HCT116 (cell line): ENCODE data around the gene ZDHHC14. TPM values are rescaled to one million over a fixed set of nuclear protein-coding genes. Genes with fewer than 3 reads are reported as not detected.

Source experiments
- ATAC-seq: fragments of 200-7000 bp; cut with Tn5 transposase; 2 replicates; pipeline ENCODE4 v1.9.1; 2020; ENCODE audit warnings: mild to moderate bottlenecking, moderate library complexity
- BruUV-seq: library from RNA; stranded (reverse); fragments of 400-500 nt; replicated peaks from 2 replicates; lab custom pipeline; 2021; lab: Mats Ljungman, UMichigan
- CTCF ChIA-PET: fragments of 300-600 bp; sonication (Branson Sonifier 250); formaldehyde crosslinking; loops from one replicate; lab custom pipeline; 2021; ENCODE audit warnings: antibody characterized with exemption; lab: Charles Lee
- POLR2A ChIA-PET: fragments of 300-600, 350-600 bp; sonication (Branson Sonifier 250); formaldehyde crosslinking; loops from one replicate; lab custom pipeline; 2021; ENCODE audit warnings: antibody characterized with exemption; lab: Charles Lee
- RAD21 ChIA-PET, 2 experiments: fragments of 300-600 bp; sonication (Branson Sonifier 250); formaldehyde crosslinking; loops; one replicate each; lab custom pipeline; 2023; ENCODE audit warnings: low total read pairs in 2 of 2; ENCODE audit not compliant: uncharacterized antibody in 2 of 2, unreplicated experiment in 2 of 2, low non-redundant PET in 1 of 2; lab: Charles Lee
- DNase-seq: peaks from one replicate; pipeline ENCODE4 v3.0.0-alpha.2; 2010; ENCODE audit warnings: low read depth, low spot score
- H2AFZ ChIP-seq: fragments of 200-600 bp; shearing (Covaris generic), sonication (generic); 2 replicates; pipeline ENCODE4 v1.6.1; 2017; ENCODE audit warnings: low read depth, mixed run types, mixed read lengths, antibody characterized with exemption, low read length; ENCODE audit not compliant: poor library complexity, severe bottlenecking
- H3K27ac ChIP-seq: 2 replicates; pipeline ENCODE4 v1.5.1; 2012; ENCODE audit warnings: low read depth, low read length
- H3K27me3 ChIP-seq: fragments of 200-600 bp; sonication (generic); 2 replicates; pipeline ENCODE4 v1.6.1; 2016; ENCODE audit warnings: mixed run types, low read length, mixed read lengths; ENCODE audit not compliant: insufficient read depth
- H3K36me3 ChIP-seq, 2 experiments: fragments of 200-500 bp in 1 of 2; fragments of 200-600 bp in 1 of 2; sonication (Bioruptor generic) in 1 of 2; sonication (generic) in 1 of 2; 2 replicates each; pipeline versions ENCODE4 v1.5.1 to v1.6.1; 2014 to 2016; ENCODE audit warnings: low read length in 2 of 2, inconsistent platforms in 1 of 2, mixed read lengths in 1 of 2, mixed run types in 1 of 2; ENCODE audit not compliant: insufficient read depth in 2 of 2, control insufficient read depth in 1 of 2
- H3K4me1 ChIP-seq, 2 experiments: fragments of 200-600 bp in 1 of 2; sonication (generic) in 1 of 2; 2 replicates each; pipeline versions ENCODE4 v1.5.1 to v1.6.1; 2012 to 2017; ENCODE audit warnings: low read length in 2 of 2, inconsistent platforms in 1 of 2, mild to moderate bottlenecking in 1 of 2, mixed read lengths in 1 of 2, mixed run types in 1 of 2, moderate library complexity in 1 of 2; ENCODE audit not compliant: insufficient read depth in 2 of 2, control insufficient read depth in 1 of 2
- H3K4me2 ChIP-seq: fragments of 200-600 bp; sonication (generic); 2 replicates; pipeline ENCODE4 v1.6.1; 2017; ENCODE audit warnings: mixed run types, low read length, mixed read lengths
- H3K4me3 ChIP-seq, 2 experiments: fragments of 200-600 bp in 1 of 2; sonication (generic) in 1 of 2; replicated peaks in 1 of 2; 2 replicates each; pipeline ENCODE4 v1.5.1; 2011 to 2016; ENCODE audit warnings: low read length in 2 of 2, control low read depth in 1 of 2, low read depth in 1 of 2, mild to moderate bottlenecking in 1 of 2, mixed read lengths in 1 of 2, mixed run types in 1 of 2
- H3K79me2 ChIP-seq: fragments of 200-600 bp; sonication (generic); 2 replicates; pipeline ENCODE4 v1.6.1; 2017; ENCODE audit warnings: mild to moderate bottlenecking, mixed run types, low read length, moderate library complexity, mixed read lengths; ENCODE audit not compliant: insufficient read depth
- H3K9ac ChIP-seq: fragments of 200-600 bp; sonication (generic); 2 replicates; pipeline ENCODE4 v1.6.1; 2016; ENCODE audit warnings: low read length, mixed read lengths
- H3K9me2 ChIP-seq: fragments of 200-600 bp; sonication (generic), shearing (Covaris generic); 2 replicates; pipeline ENCODE4 v1.6.1; 2017; ENCODE audit warnings: mixed run types, mild to moderate bottlenecking, moderate library complexity; ENCODE audit not compliant: insufficient read depth
- H3K9me3 ChIP-seq, 2 experiments: fragments of 200-500 bp in 1 of 2; fragments of 200-600 bp in 1 of 2; sonication (Bioruptor generic) in 1 of 2; sonication (generic) in 1 of 2; 2 replicates each; pipeline ENCODE4 v1.6.1; 2014 to 2017; ENCODE audit warnings: low read length in 2 of 2, mixed read lengths in 2 of 2, inconsistent platforms in 1 of 2, low read depth in 1 of 2, mild to moderate bottlenecking in 1 of 2, mixed run types in 1 of 2, moderate library complexity in 1 of 2; ENCODE audit not compliant: control insufficient read depth in 1 of 2, insufficient read depth in 1 of 2
- H4K20me1 ChIP-seq: fragments of 200-600 bp; sonication (generic), shearing (Covaris generic); 2 replicates; pipeline ENCODE4 v1.6.1; 2017; ENCODE audit warnings: mixed run types, mild to moderate bottlenecking, moderate library complexity; ENCODE audit not compliant: insufficient read depth
- ATF3 ChIP-seq: IDR thresholded peaks from 2 replicates; pipeline ENCODE4 v1.6.1; 2012
- CTCF ChIP-seq, 3 experiments: fragments of 200-600 bp in 1 of 3; sonication (generic) in 1 of 3; IDR thresholded peaks in 2 of 3; conservative IDR thresholded peaks in 1 of 3; 2 replicates each; pipeline ENCODE4 v1.5.1; 2012 to 2017; ENCODE audit warnings: low read depth in 2 of 3, low read length in 2 of 3, antibody characterized with exemption in 1 of 3, borderline replicate concordance in 1 of 3, control low read depth in 1 of 3, mild to moderate bottlenecking in 1 of 3, mixed read lengths in 1 of 3, mixed run types in 1 of 3, moderate library complexity in 1 of 3; ENCODE audit not compliant: insufficient read depth in 1 of 3
- EGR1 ChIP-seq: IDR thresholded peaks from 2 replicates; pipeline ENCODE4 v1.6.1; 2012; ENCODE audit warnings: low read depth
- ELF1 ChIP-seq: IDR thresholded peaks from 2 replicates; pipeline ENCODE4 v1.6.1; 2012; ENCODE audit warnings: low read depth, borderline replicate concordance
- EZH2 ChIP-seq: fragments of 200-600 bp; sonication (generic); IDR thresholded peaks from 2 replicates; pipeline ENCODE4 v1.6.1; 2017; ENCODE audit warnings: antibody characterized with exemption, mixed run types
- REST ChIP-seq: IDR thresholded peaks from 2 replicates; pipeline ENCODE4 v1.6.1; 2012; ENCODE audit warnings: low read depth
- SRF ChIP-seq: IDR thresholded peaks from 2 replicates; pipeline ENCODE4 v1.6.1; 2012; ENCODE audit warnings: low read depth
- TCF7L2 ChIP-seq: IDR thresholded peaks from 2 replicates; pipeline ENCODE4 v1.7.0; 2011; ENCODE audit warnings: borderline replicate concordance, inconsistent platforms; ENCODE audit not compliant: insufficient read depth, insufficient read length; ENCODE audit errors: extremely low read depth
- YY1 ChIP-seq: IDR thresholded peaks from 2 replicates; pipeline ENCODE4 v1.6.1; 2011; ENCODE audit warnings: low read length, low read depth, moderate library complexity, mild to moderate bottlenecking; ENCODE audit not compliant: insufficient replicate concordance; ENCODE audit errors: extremely low read depth
- ZFX ChIP-seq: fragments of 450-650 bp; IDR thresholded peaks from 2 replicates; pipeline ENCODE4 v1.6.1; 2017
- intact Hi-C: fragments of 100-400 bp; cut with micrococcal nuclease; formaldehyde crosslinking; loops from 2 replicates; pipeline ENCODE4 v1.10.0; 2022
- total RNA-seq: library from RNA; stranded (reverse); gene quantifications from one replicate; pipeline ENCODE4 v1.2.1, GENCODE V29; 2021; ENCODE audit not compliant: unreplicated experiment

Gene ZDHHC14
- total RNA-seq, 1 experiment from 2014 or later: 5.3 TPM

GRCh38 chr6:157622427-157622826, 241.4 kb downstream of the ZDHHC14 start:
- Histone ChIP-seq H3K9ac (no peak overlapping the region), H3K4me3 (no peak overlapping the region), H3K36me3 (no peaks in the 10 kb centered on the region), H3K79me2 (no peaks in the 10 kb centered on the region), H2AFZ (no peak overlapping the region), H3K9me3 (no peaks in the 10 kb centered on the region), H4K20me1 (no peaks in the 10 kb centered on the region), H3K9me2 (no peaks in the 10 kb centered on the region), H3K27me3 (no peaks in the 10 kb centered on the region), H3K4me1 (no peaks in the 10 kb centered on the region), H3K27ac (no peak overlapping the region), H3K4me2 (no peak overlapping the region)
- BruUV-seq: no TSS peak
- CTCF ChIA-PET: no interaction called here
- RAD21 ChIA-PET: no interaction called here
- no peak for DNase-seq
- intact Hi-C loops: no loop called here
- POLR2A ChIA-PET: no interaction called here
- ATAC-seq: no peak
- TF ChIP-seq EZH2 (no peak), ELF1 (no peak), SRF (no peak)

- DNase-seq: no peak
- ChIA-PET RAD21 (no interaction called here), CTCF (no interaction called here)
- H3K4me3 ChIP-seq: no peak overlapping the region
- no peaks in the 10 kb centered on the region for H3K36me3 ChIP-seq
- no peak overlapping the region for H2AFZ ChIP-seq
- intact Hi-C loops: no loop called here
- H3K27ac ChIP-seq: no peak overlapping the region
- H3K4me1 ChIP-seq: no peaks in the 10 kb centered on the region
- no peaks in the 10 kb centered on the region for H3K9me3 ChIP-seq
- ATAC-seq: no peak
- no peaks in the 10 kb centered on the region for H4K20me1 ChIP-seq
- H3K9me2 ChIP-seq: no peaks in the 10 kb centered on the region
- TF ChIP-seq EGR1 (no peak), ZFX (no peak), ATF3 (no peak), TCF7L2 (no peak), YY1 (no peak), CTCF (IDR thresholded peaks at IDR 0.05 in 2 of 3, conservative IDR thresholded peaks at IDR 0.05 in 1 of 3; ENCODE audit: borderline replicate concordance in 1 of 3, insufficient read depth in 1 of 3, low read depth in 2 of 3, low read length in 2 of 3) (no peak), REST (no peak)
- TF ChIP-seq, all 23 proteins: peak for 0
- Histone ChIP-seq H3K4me2 (no peak overlapping the region), H3K27me3 (no peaks in the 10 kb centered on the region), H3K79me2 (no peaks in the 10 kb centered on the region), H3K9ac (no peak overlapping the region)
- POLR2A ChIA-PET: no interaction called here
- no TSS peak for BruUV-seq
Observed at GRCh38 chr6:157625111-157625510, 244.1 kb downstream of the ZDHHC14 start.
